ENCODE results near the gene IQSEC2.

Gene IQSEC2

DNA sequence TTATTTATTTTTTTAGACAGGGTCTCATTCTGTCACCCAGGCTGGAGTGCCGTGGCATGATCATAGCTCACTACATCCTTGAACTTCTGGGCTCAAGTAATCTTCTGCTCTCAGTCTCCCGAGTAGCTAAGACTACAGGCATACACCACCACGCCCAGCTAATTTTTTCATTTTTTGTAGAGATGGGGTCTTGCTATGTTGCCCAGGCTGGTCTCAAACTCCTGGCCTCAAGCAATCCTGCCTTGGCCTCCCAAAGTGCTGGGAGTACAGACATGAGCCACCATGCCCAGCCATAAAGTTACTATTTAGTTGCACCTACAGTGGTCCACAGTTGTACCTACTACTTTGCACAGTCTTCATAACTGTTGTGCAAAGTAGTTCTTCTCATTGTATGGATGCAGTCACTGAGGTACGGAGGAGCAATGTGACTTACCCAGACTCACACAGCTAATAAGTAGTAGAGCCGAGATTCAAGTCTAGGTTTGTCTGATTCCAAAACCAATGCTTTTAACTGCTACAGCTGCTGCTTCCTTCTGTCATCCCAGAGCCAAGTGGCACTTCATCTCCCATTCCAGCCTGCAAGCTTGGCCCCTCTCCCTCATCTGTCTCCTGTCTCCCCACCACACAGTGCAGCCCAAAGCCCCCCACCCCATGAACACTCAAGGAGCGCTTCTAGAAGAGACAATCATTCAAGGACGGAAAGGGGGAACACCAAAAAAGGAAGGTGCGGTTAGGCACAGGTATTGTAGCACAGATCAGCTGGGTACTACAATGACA lies 24.0 kb upstream of the IQSEC2 start:
- DNase-seq: no peak

DNA sequence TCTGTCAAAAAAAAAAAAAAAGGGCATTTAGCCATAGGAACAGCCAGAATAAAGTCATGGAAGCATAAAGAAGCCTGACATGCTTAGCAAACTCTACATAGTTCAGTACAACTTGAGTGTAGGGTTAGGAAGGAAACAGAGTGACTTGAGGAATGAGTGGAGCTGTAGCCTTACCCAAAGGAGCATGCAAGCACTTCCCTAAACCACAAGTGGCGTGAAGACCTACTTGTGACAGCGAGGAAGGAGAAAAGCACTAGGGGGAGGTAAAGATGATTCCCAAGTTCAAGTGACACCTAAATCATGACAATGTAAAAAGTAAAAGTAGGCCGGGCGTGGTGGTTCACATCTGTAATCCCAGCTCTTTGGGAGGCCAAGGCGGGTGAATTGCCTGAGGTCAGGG lies 21.8 kb upstream of the IQSEC2 start:
- no peak for DNase-seq

GRCh38 chrX:53300157-53300556 lies 18.8 kb upstream of the IQSEC2 start:
- no peak for DNase-seq

DNA sequence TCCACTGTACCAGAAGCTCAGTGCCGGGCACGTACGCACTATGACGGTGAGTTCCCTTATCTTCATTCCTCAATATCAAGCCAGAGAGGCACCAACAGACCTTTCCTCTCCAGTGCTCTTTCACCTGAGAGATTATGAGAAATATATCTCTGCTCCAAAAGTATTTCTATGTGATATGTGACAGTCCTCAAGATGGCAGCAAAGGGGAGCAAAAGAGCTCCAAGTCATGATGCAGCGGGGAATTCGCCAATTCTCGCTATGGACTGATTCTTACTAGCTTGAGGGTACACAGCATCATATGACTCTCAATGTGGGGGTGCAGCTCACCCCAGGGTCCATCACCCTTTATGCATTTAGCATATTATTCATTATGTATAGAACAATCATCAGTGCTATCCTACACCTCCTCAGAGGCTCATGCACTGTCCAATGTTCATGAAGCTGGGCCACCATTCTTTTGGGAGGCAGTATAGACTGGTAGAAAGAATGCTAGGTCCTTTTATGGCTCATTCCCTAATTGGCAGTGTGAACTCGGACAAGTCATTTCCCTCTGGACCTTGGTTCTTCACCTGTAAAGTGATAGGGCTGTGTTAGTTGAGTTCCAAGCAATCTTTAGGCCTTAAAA lies 12.8 kb upstream of the IQSEC2 start:
- DNase-seq: no peak

GRCh38 chrX:53291596-53291995 lies 10.2 kb upstream of the IQSEC2 start:
- no peak for DNase-seq

- no peak for DNase-seq
Observed at GRCh38 chrX:53290441-53291041, 9.2 kb upstream of the IQSEC2 start.

- no peak for DNase-seq
Observed at GRCh38 chrX:53288189-53288588, 6.8 kb upstream of the IQSEC2 start.

- DNase-seq: peak; percentile 5 to 8
Observed at GRCh38 chrX:53287493-53288138, 6.2 kb upstream of the IQSEC2 start.

- DNase-seq: no peak
Observed at GRCh38 chrX:53286171-53286570, 4.8 kb upstream of the IQSEC2 start.

GRCh38 chrX:53285591-53285990 lies 4.2 kb upstream of the IQSEC2 start:
- DNase-seq: no peak

GRCh38 chrX:53284684-53285447 lies 3.5 kb upstream of the IQSEC2 start:
- DNase-seq: peak; percentile 12 to 33

- DNase-seq: no peak
Observed at GRCh38 chrX:53283567-53283966, 2.2 kb upstream of the IQSEC2 start.

GRCh38 chrX:53283099-53283498 lies 1.7 kb upstream of the IQSEC2 start:
- DNase-seq: no peak

GRCh38 chrX:53281963-53282695 lies 745 bp upstream of the IQSEC2 start:
- DNase-seq: no peak

- no peak for DNase-seq
Observed at GRCh38 chrX:53280331-53281320, 758 bp downstream of the IQSEC2 start.

DNA sequence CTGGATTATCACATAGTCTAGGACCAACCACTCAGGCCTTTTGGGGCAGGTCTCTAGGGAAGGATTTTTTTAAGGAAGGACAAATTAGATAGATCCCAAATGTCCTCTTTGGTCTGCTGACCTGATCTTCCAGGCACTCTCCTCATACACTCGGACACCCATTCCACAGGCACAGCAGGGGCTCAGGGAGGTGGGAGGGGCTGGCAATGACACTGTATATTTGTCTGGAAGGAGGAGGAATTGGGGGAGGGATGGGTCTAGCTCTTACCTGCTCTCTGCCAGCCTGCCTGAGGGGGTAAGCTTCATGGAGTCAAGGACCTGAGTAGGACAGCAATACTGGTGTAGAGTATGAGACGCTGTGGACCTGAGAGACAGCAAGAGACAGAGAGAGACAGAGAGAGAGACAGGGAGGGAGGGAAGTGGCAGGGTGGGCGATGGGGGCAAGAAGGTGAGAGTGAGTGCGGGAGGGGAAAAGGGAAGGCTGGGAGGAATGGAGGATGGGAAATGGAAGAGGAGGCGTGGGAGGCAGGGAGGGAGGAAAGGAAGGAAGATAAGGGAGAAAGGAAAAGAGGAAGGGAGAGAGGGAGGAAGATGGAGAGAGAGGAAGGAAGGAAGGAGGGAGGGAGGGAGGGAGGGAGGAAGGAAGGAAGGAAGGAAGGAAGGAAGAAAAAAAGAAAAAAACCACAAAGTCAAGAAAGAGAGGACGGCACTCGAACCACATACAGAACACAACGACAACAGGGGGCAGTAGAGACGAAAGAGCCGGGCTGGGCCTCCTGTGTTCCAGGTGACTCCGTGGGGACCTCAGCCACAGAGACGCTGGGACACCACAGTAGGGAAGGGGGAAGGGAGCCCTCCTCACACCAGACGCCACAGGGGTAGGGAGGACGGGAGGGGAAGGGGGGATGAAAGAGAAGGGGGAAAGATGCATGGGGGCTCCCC lies 1.8 kb downstream of the IQSEC2 start:
- no peak for DNase-seq

DNA sequence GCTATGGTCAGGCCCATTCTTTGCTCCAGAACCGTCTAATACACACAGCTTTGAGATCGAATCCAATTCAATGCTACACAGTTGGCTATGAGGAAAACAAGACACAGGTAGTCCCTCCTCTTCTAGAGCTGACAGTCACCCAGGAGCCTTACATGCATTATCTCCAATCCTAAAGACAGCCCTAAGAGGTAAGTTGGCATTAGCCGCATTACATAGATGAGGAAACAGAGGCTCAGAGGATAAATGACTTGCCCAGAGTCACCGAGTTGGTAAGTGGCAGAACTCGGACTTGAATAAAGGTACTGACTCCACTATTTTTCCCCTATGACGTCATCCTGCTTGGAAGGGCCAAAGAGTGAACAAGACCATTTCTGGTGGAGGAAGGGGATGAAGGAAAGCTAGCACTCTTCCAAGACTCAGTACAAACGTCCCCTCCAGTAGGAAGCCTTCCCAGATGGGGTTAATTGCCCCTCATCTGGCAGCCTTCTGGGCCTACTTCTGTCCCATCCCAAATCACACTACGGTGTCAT lies 8.5 kb downstream of the IQSEC2 start:
- no peak for DNase-seq

GRCh38 chrX:53269536-53270107 lies 11.8 kb downstream of the IQSEC2 start:
- DNase-seq: no peak

DNA sequence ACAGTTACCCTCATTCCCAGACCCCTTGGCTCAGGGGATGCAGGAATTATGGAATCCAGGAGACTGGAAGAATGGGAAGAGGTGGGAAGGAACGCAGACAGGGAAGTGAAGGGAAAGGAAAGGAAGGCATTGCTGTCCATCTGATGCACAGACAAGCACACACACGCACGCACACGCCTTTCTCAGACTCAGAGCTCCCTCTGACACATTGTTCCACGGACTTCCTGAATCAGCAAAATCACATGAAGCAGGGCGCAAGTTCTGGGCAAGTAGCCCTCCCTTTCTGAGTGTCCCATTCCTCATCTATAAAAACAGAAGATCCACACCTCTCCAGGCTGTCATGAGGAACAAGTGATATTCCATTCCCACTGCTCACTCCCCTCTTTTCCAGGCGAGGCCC lies 13.2 kb downstream of the IQSEC2 start:
- no peak for DNase-seq
